GM18873 (cell line): ENCODE measurements around the gene HEY2.
"Not testable (repeated sequence)": the region's sequence is repeated elsewhere in the genome, so short reads cannot be mapped to it uniquely, and the experiment has no call there.

Source experiments
- ATAC-seq: cut with Tn5 transposase; IDR thresholded peaks from one replicate; pipeline ENCODE4 v1.9.1; 2021; ENCODE audit warnings: mild to moderate bottlenecking, moderate library complexity, moderate number of reproducible peaks; ENCODE audit not compliant: unreplicated experiment, low FRiP score

HEY2 gene

GRCh38 chr6:125749173-125749864 lies at the start of gene HEY2:
Gene HEY2, plus strand, starts transcription at chr6:125749632. Its CDS starts 145 bp downstream, at chr6:125749777.
- peak; percentile 62 for ATAC-seq

GRCh38 chr6:125700581-125701353 lies 48.7 kb upstream of the HEY2 start:
- ATAC-seq, result no peak

DNA sequence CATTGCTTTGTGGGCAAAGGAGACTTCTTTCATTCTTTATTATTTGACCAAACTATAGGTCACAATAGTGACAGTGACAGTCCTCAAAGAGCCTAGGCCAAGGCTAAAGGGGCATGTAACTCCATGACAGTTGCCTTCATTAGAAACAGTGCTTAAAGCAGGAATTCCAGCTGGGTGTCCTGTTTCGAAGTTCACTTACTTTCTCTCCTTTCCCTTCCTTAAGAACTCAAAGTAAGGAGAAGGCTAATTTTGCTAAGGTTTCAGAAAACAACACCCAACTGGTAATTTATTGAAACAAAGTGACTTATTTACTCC lies 48.1 kb upstream of the HEY2 start:
- no peak for ATAC-seq

- ATAC-seq, result not testable (repeated sequence)
Observed at GRCh38 chr6:125703882-125704281, 45.5 kb upstream of the HEY2 start.

- ATAC-seq, result no peak
Observed at GRCh38 chr6:125707615-125708243, 41.7 kb upstream of the HEY2 start.

GRCh38 chr6:125711013-125711675 lies 38.3 kb upstream of the HEY2 start:
- no peak for ATAC-seq

DNA sequence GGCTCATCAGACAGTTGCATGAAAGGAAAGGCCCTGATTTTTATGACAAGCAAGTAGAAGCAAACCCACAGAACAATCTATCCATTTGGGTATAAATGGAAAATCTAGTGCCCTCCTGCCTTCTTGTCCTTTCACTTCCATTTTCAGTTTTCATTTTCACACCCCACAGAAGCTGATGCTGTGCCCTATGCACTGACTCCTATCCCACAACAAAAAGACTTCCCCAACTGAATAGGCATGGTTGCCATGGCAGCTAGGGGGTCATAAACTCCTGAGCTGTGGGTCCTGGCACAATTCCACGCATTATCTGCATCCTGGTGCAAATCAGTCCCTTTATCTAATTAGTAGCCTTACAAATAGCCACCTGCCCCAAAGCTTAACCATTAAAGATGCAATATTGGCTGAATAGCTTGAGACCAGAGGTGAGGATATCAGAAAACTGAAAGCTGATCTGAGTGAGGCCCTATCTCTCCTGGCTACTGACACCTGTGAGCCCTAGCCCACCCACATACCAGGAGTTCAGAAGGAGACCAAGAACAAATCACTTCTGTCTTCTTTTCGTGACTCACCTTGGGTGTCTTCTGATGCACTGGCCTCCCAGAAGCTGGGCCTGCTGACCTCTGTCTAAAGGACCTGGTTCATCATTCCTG lies 34.9 kb upstream of the HEY2 start:
- peak; percentile 74 for ATAC-seq

GRCh38 chr6:125717120-125717731 lies 32.2 kb upstream of the HEY2 start:
- ATAC-seq, result peak; percentile 75

GRCh38 chr6:125718109-125718508 lies 31.3 kb upstream of the HEY2 start:
- no peak for ATAC-seq

DNA sequence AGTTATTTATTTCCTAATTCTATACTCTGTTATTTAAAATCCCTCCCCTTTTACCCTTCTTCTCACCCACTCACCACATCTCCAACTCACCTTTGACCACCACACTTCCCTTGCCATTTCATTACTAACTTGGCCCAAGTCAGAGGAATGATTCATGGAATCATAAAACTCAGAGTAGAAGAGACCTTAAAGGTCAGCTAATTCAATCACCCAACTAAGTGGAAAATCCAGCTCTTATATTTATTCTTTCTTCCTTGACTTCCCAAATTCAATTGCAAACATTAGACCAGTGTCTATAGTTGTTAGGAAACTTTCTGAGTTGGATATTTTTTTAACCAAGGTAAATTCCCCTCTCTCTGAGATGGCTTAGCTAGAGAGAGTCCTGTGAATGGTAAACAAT lies 26.5 kb upstream of the HEY2 start:
- ATAC-seq, result no peak

DNA sequence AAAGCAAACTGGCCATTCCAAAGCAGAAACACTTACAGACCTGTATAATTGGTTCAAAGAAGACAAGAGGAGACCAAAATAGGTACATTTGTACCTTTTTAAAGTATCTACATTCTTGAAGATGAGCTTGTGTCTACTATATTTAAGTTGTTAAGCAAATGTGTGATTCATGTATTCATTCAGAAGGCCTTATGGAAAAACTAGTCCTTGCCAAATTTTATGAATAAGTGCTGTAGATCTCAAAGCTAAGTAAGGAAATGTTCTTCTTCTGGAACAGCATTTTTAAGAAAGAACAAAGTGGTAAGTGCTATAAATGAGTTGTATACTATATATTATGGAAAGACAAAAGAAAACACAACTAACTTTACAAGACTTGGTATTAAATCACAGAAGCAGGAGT lies 22.2 kb upstream of the HEY2 start:
- ATAC-seq, result no peak

DNA sequence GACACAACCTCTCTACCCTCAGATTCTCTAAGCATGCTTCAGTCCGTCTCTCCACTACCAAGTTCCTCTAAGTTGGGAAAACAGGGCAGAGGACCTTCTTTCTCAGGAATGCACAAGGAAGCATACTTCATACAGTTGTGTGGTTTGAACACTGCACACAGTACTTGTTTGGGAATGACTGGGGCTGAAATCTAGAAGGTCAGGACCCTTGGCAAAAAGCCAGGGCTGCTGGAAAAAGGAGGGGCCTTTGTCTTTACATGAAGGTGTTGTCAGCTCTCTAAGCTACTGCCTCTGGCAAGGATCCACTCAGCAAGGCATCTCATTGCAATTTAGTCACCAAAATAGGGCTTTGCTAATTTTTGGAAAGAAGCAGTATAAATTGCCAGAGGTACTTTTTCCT lies 20.7 kb upstream of the HEY2 start:
- no peak for ATAC-seq

DNA sequence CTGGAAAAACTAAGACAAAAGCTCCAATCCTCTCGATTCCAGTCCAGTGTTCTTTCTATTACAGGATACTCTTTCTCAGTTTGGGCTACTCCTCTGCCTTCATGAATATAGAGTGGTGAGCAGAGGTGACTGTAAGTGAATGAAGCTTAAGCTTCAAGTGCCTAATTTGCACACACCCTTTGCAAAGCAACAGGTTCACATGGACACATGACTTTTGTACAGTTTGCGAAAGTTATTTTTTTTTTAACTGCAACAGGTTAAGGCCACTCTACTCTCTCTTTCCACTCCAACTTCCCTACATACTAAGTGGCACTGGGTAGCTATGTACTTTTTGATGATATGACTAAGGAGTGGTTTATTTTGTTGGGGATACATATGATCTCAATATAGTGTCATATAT lies 19.4 kb upstream of the HEY2 start:
- no peak for ATAC-seq

- ATAC-seq, result no peak
Observed at GRCh38 chr6:125732398-125732797, 17.0 kb upstream of the HEY2 start.

DNA sequence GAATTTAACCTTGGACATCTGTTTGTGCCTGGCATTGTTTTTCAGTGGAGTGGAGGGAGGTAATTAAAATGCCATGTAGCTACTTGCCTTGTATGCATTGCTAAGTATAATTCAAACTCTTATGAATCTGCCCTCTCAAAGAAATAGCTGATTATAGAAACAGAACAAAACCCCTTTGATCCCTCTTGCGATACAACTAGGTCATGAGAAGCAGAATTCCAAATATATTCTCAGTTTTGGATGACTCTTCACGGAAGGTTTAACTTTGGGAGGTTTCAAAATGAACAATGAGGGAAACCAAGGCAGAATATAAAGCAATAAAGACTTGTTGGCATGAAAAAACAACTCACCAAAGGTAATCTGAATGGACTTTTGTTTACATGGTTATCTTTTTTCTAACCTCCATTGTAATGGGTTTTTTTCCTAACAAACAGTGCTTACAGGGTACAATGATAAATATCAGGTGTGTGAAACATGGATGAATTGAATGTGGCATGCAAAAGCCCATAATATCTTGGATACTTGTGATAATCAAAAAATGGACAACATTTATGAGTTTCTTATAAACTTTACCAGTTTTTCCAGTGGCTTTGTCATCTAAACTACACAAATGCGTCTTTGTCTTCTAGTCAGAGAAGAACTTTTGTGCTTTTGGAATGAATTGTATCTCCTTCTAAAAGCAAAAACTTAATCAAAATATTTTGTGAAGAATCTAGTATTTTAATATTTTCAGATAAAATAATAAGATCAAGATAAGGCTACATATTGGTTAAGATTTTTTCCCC lies 15.7 kb upstream of the HEY2 start:
- ATAC-seq, result no peak

DNA sequence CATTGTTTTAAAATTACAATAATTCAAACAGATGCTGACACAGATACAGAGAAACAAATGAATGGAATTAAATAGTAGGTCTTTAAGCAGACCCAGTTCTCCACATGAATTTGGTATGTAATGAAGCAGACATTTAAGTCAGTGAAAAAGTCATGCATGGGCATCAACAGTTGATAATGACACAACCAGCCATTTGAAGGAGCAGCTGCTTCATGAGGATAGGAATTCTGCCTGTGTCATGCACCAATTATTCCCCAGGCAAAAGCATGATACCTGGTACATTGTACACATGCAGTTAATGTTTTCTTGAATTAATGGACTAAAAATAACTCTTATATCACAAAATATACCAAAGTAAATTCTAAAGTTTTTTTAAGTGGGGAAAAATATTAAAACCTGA lies 11.2 kb upstream of the HEY2 start:
- no peak for ATAC-seq

DNA sequence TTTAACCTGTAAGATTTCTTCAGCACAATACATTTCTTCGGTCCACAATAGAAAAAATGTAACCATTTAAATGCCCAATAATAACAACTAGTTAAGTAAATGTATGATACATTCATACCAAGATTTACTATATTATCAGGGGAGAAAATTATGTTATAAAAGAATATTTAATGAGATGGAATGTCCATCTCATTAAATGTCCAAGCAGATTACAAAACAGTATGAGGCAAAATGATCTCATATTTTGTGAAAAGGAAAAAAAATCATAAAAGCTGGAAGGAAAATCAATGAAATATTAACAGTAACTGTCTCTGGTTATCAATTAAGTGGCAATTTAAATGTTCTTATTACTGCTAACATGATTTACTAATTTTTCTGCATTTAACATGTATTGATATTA lies 10.1 kb upstream of the HEY2 start:
- no peak for ATAC-seq

- ATAC-seq, result no peak
Observed at GRCh38 chr6:125741336-125741735, 8.1 kb upstream of the HEY2 start.

DNA sequence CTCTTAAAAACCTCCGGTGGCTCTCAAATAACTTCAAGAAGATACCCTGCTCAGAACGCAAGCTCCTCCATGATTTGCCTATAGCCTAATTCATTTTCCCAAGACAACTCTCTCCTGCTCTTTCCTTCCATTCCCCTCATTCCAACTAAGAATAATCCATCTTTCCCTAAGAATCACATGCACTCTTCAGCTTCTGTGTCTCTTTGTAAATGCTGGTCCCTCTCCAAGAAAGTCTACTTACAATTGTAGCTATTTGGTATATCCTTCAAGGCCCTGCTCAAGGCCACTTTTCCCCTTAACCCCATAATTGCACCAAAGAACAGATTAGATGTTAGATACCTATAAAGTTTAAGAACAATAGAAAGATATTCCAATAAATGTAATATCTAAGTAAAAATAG lies 7.4 kb upstream of the HEY2 start:
- ATAC-seq, result no peak
